Myocyte (in vitro differentiated cells): Measurements from ENCODE around the gene TYROBP. TPM values are rescaled to one million over a fixed set of nuclear protein-coding genes. Genes with fewer than 3 reads are reported as not detected.
"Not testable (repeated sequence)": the region's sequence is repeated elsewhere in the genome, so short reads cannot be mapped to it uniquely, and the experiment has no call there.

Experiments used
- DNase-seq: peaks from one replicate; pipeline ENCODE4 v3.0.0-alpha.2; 2012; ENCODE audit warnings: low read depth
- total RNA-seq: library from RNA; depleted of rRNA; stranded (reverse); fragments of >200 nt; gene quantifications from 2 replicates; pipeline ENCODE4 v1.2.3, GENCODE V29; 2014

TYROBP gene
- total RNA-seq, 1 donor from 2014 or later, result not detected

- DNase-seq, result no peak
Measured at GRCh38 chr19:35901854-35902661, 6.0 kb downstream of the TYROBP start, which contains the start of gene HCST. Gene HCST (plus strand): TSS chr19:35902529. CDS start chr19:35902594, 65 bp downstream.

GRCh38 chr19:35901055-35901644, 6.9 kb downstream of the TYROBP start:
- DNase-seq, result peak; percentile 39

GRCh38 chr19:35899547-35900214, 8.4 kb downstream of the TYROBP start:
- peak; percentile 83 for DNase-seq

- DNase-seq, result no peak
Measured at GRCh38 chr19:35898499-35898809, 9.6 kb downstream of the TYROBP start.

GRCh38 chr19:35897706-35898451, 10.2 kb downstream of the TYROBP start:
- no peak for DNase-seq

GRCh38 chr19:35896643-35897040, 11.5 kb downstream of the TYROBP start:
- DNase-seq, result no peak

GRCh38 chr19:35895911-35896642, 12.0 kb downstream of the TYROBP start:
- no peak for DNase-seq

GRCh38 chr19:35894342-35894741, 13.8 kb downstream of the TYROBP start:
- DNase-seq, result no peak

- DNase-seq, result not testable (repeated sequence)
Measured at GRCh38 chr19:35891819-35892218, 16.3 kb downstream of the TYROBP start.

- no peak for DNase-seq
Measured at GRCh38 chr19:35890113-35890650, 17.9 kb downstream of the TYROBP start.

- DNase-seq, result no peak
Measured at GRCh38 chr19:35889370-35890112, 18.6 kb downstream of the TYROBP start.

- DNase-seq, result no peak
Measured at GRCh38 chr19:35888398-35888797, 19.7 kb downstream of the TYROBP start.

- no peak for DNase-seq
Measured at GRCh38 chr19:35887197-35887596, 20.9 kb downstream of the TYROBP start.

GRCh38 chr19:35885904-35886303, 22.2 kb downstream of the TYROBP start:
- DNase-seq, result no peak

- no peak for DNase-seq
Measured at GRCh38 chr19:35885225-35885738, 22.8 kb downstream of the TYROBP start.

- no peak for DNase-seq
Measured at GRCh38 chr19:35883882-35884281, 24.2 kb downstream of the TYROBP start.

- peak; percentile 89 for DNase-seq
Measured at GRCh38 chr19:35882114-35882832, 25.8 kb downstream of the TYROBP start.

- DNase-seq, result peak; percentile 94
Measured at GRCh38 chr19:35879770-35880317, 28.3 kb downstream of the TYROBP start.

- no peak for DNase-seq
Measured at GRCh38 chr19:35879068-35879467, 29.0 kb downstream of the TYROBP start.
